ENCODE data around the gene SARNP.

Gene SARNP

GRCh38 chr12:55828357-55828756 lies 10.8 kb upstream of the SARNP start:
- TF ChIP-seq, protein P1, sequence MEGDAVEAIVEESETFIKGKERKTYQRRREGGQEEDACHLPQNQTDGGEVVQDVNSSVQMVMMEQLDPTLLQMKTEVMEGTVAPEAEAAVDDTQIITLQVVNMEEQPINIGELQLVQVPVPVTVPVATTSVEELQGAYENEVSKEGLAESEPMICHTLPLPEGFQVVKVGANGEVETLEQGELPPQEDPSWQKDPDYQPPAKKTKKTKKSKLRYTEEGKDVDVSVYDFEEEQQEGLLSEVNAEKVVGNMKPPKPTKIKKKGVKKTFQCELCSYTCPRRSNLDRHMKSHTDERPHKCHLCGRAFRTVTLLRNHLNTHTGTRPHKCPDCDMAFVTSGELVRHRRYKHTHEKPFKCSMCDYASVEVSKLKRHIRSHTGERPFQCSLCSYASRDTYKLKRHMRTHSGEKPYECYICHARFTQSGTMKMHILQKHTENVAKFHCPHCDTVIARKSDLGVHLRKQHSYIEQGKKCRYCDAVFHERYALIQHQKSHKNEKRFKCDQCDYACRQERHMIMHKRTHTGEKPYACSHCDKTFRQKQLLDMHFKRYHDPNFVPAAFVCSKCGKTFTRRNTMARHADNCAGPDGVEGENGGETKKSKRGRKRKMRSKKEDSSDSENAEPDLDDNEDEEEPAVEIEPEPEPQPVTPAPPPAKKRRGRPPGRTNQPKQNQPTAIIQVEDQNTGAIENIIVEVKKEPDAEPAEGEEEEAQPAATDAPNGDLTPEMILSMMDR (IDR thresholded peaks at IDR 0.05; ENCODE audit: low read length, missing control alignments): no peak
- DNase-seq (ENCODE audit: low read depth): no peak
- peak overlapping the region; percentile 76 for H3K4me3 ChIP-seq (replicated peaks; ENCODE audit: low read depth, low read length)

- no peak overlapping the region for H3K4me3 ChIP-seq (replicated peaks; ENCODE audit: low read depth, low read length)
- TF ChIP-seq, protein P1 (IDR thresholded peaks at IDR 0.05; ENCODE audit: low read length, missing control alignments): no peak
- no peak for DNase-seq (ENCODE audit: low read depth)
Observed at GRCh38 chr12:55827806-55828205, 10.3 kb upstream of the SARNP start.

DNA sequence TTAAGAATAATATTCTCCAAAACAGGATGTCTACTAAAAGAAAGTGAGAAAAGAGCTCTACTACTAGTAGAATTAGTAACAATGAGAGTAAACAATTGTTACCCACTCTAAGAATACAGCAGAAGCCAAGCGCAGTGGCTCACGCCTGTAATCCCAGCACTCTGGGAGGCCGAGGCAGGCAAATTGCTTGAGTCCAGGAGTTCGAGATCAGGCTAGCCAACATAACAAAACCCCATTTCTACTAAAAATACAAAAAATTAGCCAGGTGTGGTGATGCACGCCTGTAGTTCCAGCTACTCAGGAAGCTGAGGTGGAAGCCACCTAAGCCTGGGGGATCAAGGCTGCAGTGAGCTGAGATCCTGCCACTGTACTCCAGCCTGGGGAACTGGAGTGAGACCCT lies 7.2 kb upstream of the SARNP start:
- no peak overlapping the region for H3K4me3 ChIP-seq (replicated peaks; ENCODE audit: low read depth, low read length)
- TF ChIP-seq, protein P1 (IDR thresholded peaks at IDR 0.05; ENCODE audit: low read length, missing control alignments): no peak
- no peak for DNase-seq (ENCODE audit: low read depth)

- no peak overlapping the region for H3K4me3 ChIP-seq (replicated peaks; ENCODE audit: low read depth, low read length)
- TF ChIP-seq, protein P1 (IDR thresholded peaks at IDR 0.05; ENCODE audit: low read length, missing control alignments): no peak
- no peak for DNase-seq (ENCODE audit: low read depth)
Observed at GRCh38 chr12:55823419-55823818, 5.9 kb upstream of the SARNP start.

DNA sequence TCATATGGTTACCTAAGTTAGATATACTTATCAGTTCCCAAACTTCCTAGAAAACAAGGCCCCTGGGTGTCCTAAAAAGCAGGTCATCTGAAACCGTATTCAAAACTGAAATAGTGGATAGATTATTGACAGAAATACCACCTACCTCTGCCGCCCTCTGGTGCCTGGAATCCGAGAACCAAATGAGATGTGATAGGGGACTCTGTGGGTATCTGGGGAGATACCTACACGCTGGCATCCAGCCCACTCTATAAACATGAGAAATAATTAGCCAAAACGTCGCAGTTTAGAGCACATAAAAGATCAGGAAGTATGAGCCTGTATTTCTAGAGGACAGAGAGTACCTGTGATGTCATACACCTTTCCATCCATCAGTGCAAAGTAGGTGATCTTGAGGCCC lies 4.7 kb upstream of the SARNP start:
- TF ChIP-seq, protein P1 (IDR thresholded peaks at IDR 0.05; ENCODE audit: low read length, missing control alignments): peak; percentile 31
- no peak overlapping the region for H3K4me3 ChIP-seq (replicated peaks; ENCODE audit: low read depth, low read length)
- no peak for DNase-seq (ENCODE audit: low read depth)

- TF ChIP-seq, protein P1 (IDR thresholded peaks at IDR 0.05; ENCODE audit: low read length, missing control alignments): peak; percentile 42
- H3K4me3 ChIP-seq (replicated peaks; ENCODE audit: low read depth, low read length): no peak overlapping the region
- peak; percentile 44 for DNase-seq (ENCODE audit: low read depth)
Observed at GRCh38 chr12:55820679-55821078, 3.2 kb upstream of the SARNP start.

GRCh38 chr12:55818886-55819285 lies 1.4 kb upstream of the SARNP start:
- peak overlapping the region; percentile 90 for H3K4me3 ChIP-seq (replicated peaks; ENCODE audit: low read depth, low read length)
- TF ChIP-seq, protein P1 (IDR thresholded peaks at IDR 0.05; ENCODE audit: low read length, missing control alignments): no peak
- no peak for DNase-seq (ENCODE audit: low read depth)

Data from fibroblast of pulmonary artery (primary cell).